ENCODE results near the gene SPTBN1.

Gene SPTBN1

GRCh38 chr2:54538537-54538936 lies 82.4 kb downstream of the SPTBN1 start:
- H4K8ac ChIP-seq (ENCODE audit: low read depth, low read length), result no peak overlapping the region
- peak in 1 of 2 donors; percentile 52 for DNase-seq
- no peak overlapping the region for H3K4ac ChIP-seq (ENCODE audit: low read depth, low read length)
- no peak overlapping the region for H3K4me2 ChIP-seq (ENCODE audit: low read length)
- no peak overlapping the region for H3K9ac ChIP-seq (ENCODE audit: low read length)
- no peak overlapping the region for H3K23ac ChIP-seq (ENCODE audit: low read length)
- no peaks in the 10 kb centered on the region for H3K9me3 ChIP-seq (ENCODE audit: insufficient read depth, low read depth, low read length)
- no peak overlapping the region for H2BK120ac ChIP-seq (ENCODE audit: insufficient read depth, low read length, poor library complexity)
- H3K27me3 ChIP-seq (ENCODE audit: insufficient read depth, low read length), result no peaks in the 10 kb centered on the region
- peaks cover 6% of the 10 kb centered on the region for H3K79me1 ChIP-seq (ENCODE audit: low read length)
- H3K4me3 ChIP-seq (ENCODE audit: low read depth, low read length), result no peak overlapping the region
- no peak overlapping the region for H2AK5ac ChIP-seq (ENCODE audit: low read length)
- H3K4me1 ChIP-seq (ENCODE audit: control insufficient read depth in 1 of 2, insufficient read depth in 2 of 2, low read length in 2 of 2), result peaks cover 3 to 6% of the 10 kb centered on the region in 2 experiments
- no peak overlapping the region for H3K14ac ChIP-seq (ENCODE audit: low read length)
- H2BK5ac ChIP-seq (ENCODE audit: low read depth, low read length, poor library complexity), result no peak overlapping the region
- H3K79me2 ChIP-seq (ENCODE audit: control insufficient read depth, insufficient read depth, low read length, poor library complexity), result peaks cover 3% of the 10 kb centered on the region
- no peak overlapping the region for H2BK12ac ChIP-seq (ENCODE audit: low read length)
- WGBS (ENCODE audit: extremely low coverage, insufficient coverage, insufficient read length), result no CpG with 5 or more reads among the region's 5 CpGs
- no peak overlapping the region for H2AFZ ChIP-seq (ENCODE audit: insufficient read depth, low read length, poor library complexity)
- no peak overlapping the region for H3K18ac ChIP-seq (ENCODE audit: low read length)
- no peak overlapping the region for H4K12ac ChIP-seq (ENCODE audit: low read depth, low read length)
- H3K27ac ChIP-seq (ENCODE audit: low read depth, low read length), result no peak overlapping the region
- H3K36me3 ChIP-seq (ENCODE audit: control insufficient read depth in 1 of 2, insufficient read depth in 2 of 2, low read length in 2 of 2), result no peaks in the 10 kb centered on the region
- H4K91ac ChIP-seq (ENCODE audit: low read depth, low read length), result no peak overlapping the region

GRCh38 chr2:54539683-54540082 lies 83.6 kb downstream of the SPTBN1 start:
- no CpG with 5 or more reads among the region's 6 CpGs for WGBS (ENCODE audit: extremely low coverage, insufficient coverage, insufficient read length)
- no peak overlapping the region for H3K4me2 ChIP-seq (ENCODE audit: low read length)
- H3K36me3 ChIP-seq (ENCODE audit: control insufficient read depth in 1 of 2, insufficient read depth in 2 of 2, low read length in 2 of 2), result no peaks in the 10 kb centered on the region
- H3K23ac ChIP-seq (ENCODE audit: low read length), result no peak overlapping the region
- H2BK12ac ChIP-seq (ENCODE audit: low read length), result no peak overlapping the region
- H3K9me3 ChIP-seq (ENCODE audit: insufficient read depth, low read depth, low read length), result no peaks in the 10 kb centered on the region
- H3K4me3 ChIP-seq (ENCODE audit: low read depth, low read length), result no peak overlapping the region
- DNase-seq, result no peak
- H3K4ac ChIP-seq (ENCODE audit: low read depth, low read length), result no peak overlapping the region
- H3K27me3 ChIP-seq (ENCODE audit: insufficient read depth, low read length), result no peaks in the 10 kb centered on the region
- no peak overlapping the region for H2AK5ac ChIP-seq (ENCODE audit: low read length)
- H2BK5ac ChIP-seq (ENCODE audit: low read depth, low read length, poor library complexity), result no peak overlapping the region
- peaks cover 1% of the 10 kb centered on the region for H3K79me1 ChIP-seq (ENCODE audit: low read length)
- H4K8ac ChIP-seq (ENCODE audit: low read depth, low read length), result no peak overlapping the region
- H2AFZ ChIP-seq (ENCODE audit: insufficient read depth, low read length, poor library complexity), result no peak overlapping the region
- no peak overlapping the region for H3K18ac ChIP-seq (ENCODE audit: low read length)
- peaks cover 1 to 2% of the 10 kb centered on the region in 2 experiments for H3K4me1 ChIP-seq (ENCODE audit: control insufficient read depth in 1 of 2, insufficient read depth in 2 of 2, low read length in 2 of 2)
- H3K79me2 ChIP-seq (ENCODE audit: control insufficient read depth, insufficient read depth, low read length, poor library complexity), result peaks cover 2% of the 10 kb centered on the region
- no peak overlapping the region for H4K12ac ChIP-seq (ENCODE audit: low read depth, low read length)
- no peak overlapping the region for H3K27ac ChIP-seq (ENCODE audit: low read depth, low read length)
- peak overlapping the region; percentile 41 for H3K9ac ChIP-seq (ENCODE audit: low read length)
- H3K14ac ChIP-seq (ENCODE audit: low read length), result no peak overlapping the region
- H2BK120ac ChIP-seq (ENCODE audit: insufficient read depth, low read length, poor library complexity), result no peak overlapping the region
- no peak overlapping the region for H4K91ac ChIP-seq (ENCODE audit: low read depth, low read length)

GRCh38 chr2:54540194-54540593 lies 84.1 kb downstream of the SPTBN1 start:
- H3K79me2 ChIP-seq (ENCODE audit: control insufficient read depth, insufficient read depth, low read length, poor library complexity), result peaks cover 1% of the 10 kb centered on the region
- H4K8ac ChIP-seq (ENCODE audit: low read depth, low read length), result no peak overlapping the region
- H3K79me1 ChIP-seq (ENCODE audit: low read length), result no peaks in the 10 kb centered on the region
- H2AK5ac ChIP-seq (ENCODE audit: low read length), result no peak overlapping the region
- H4K91ac ChIP-seq (ENCODE audit: low read depth, low read length), result no peak overlapping the region
- no peak overlapping the region for H2AFZ ChIP-seq (ENCODE audit: insufficient read depth, low read length, poor library complexity)
- H3K14ac ChIP-seq (ENCODE audit: low read length), result no peak overlapping the region
- no peak overlapping the region for H3K4ac ChIP-seq (ENCODE audit: low read depth, low read length)
- H3K4me1 ChIP-seq (ENCODE audit: control insufficient read depth in 1 of 2, insufficient read depth in 2 of 2, low read length in 2 of 2), result peaks cover 0 to 1% of the 10 kb centered on the region in 2 experiments
- no peaks in the 10 kb centered on the region for H3K36me3 ChIP-seq (ENCODE audit: control insufficient read depth in 1 of 2, insufficient read depth in 2 of 2, low read length in 2 of 2)
- H3K18ac ChIP-seq (ENCODE audit: low read length), result no peak overlapping the region
- no peak overlapping the region for H2BK120ac ChIP-seq (ENCODE audit: insufficient read depth, low read length, poor library complexity)
- no peak overlapping the region for H3K27ac ChIP-seq (ENCODE audit: low read depth, low read length)
- H4K12ac ChIP-seq (ENCODE audit: low read depth, low read length), result no peak overlapping the region
- H3K4me3 ChIP-seq (ENCODE audit: low read depth, low read length), result no peak overlapping the region
- no peak overlapping the region for H3K9ac ChIP-seq (ENCODE audit: low read length)
- H2BK12ac ChIP-seq (ENCODE audit: low read length), result no peak overlapping the region
- H3K23ac ChIP-seq (ENCODE audit: low read length), result no peak overlapping the region
- DNase-seq, result no peak
- no peaks in the 10 kb centered on the region for H3K9me3 ChIP-seq (ENCODE audit: insufficient read depth, low read depth, low read length)
- no peak overlapping the region for H3K4me2 ChIP-seq (ENCODE audit: low read length)
- no peaks in the 10 kb centered on the region for H3K27me3 ChIP-seq (ENCODE audit: insufficient read depth, low read length)
- WGBS (ENCODE audit: extremely low coverage, insufficient coverage, insufficient read length), result no CpG with 5 or more reads among the region's 1 CpG
- H2BK5ac ChIP-seq (ENCODE audit: low read depth, low read length, poor library complexity), result no peak overlapping the region

GRCh38 chr2:54541995-54542394 lies 85.9 kb downstream of the SPTBN1 start:
- no peak overlapping the region for H3K14ac ChIP-seq (ENCODE audit: low read length)
- H3K23ac ChIP-seq (ENCODE audit: low read length), result no peak overlapping the region
- H3K4ac ChIP-seq (ENCODE audit: low read depth, low read length), result no peak overlapping the region
- H4K8ac ChIP-seq (ENCODE audit: low read depth, low read length), result no peak overlapping the region
- no peak overlapping the region for H3K18ac ChIP-seq (ENCODE audit: low read length)
- H4K91ac ChIP-seq (ENCODE audit: low read depth, low read length), result no peak overlapping the region
- no peak overlapping the region for H2BK120ac ChIP-seq (ENCODE audit: insufficient read depth, low read length, poor library complexity)
- H3K4me3 ChIP-seq (ENCODE audit: low read depth, low read length), result no peak overlapping the region
- H3K9me3 ChIP-seq (ENCODE audit: insufficient read depth, low read depth, low read length), result no peaks in the 10 kb centered on the region
- H2BK5ac ChIP-seq (ENCODE audit: low read depth, low read length, poor library complexity), result no peak overlapping the region
- H4K12ac ChIP-seq (ENCODE audit: low read depth, low read length), result no peak overlapping the region
- H3K27ac ChIP-seq (ENCODE audit: low read depth, low read length), result no peak overlapping the region
- no peaks in the 10 kb centered on the region for H3K27me3 ChIP-seq (ENCODE audit: insufficient read depth, low read length)
- H3K36me3 ChIP-seq (ENCODE audit: control insufficient read depth in 1 of 2, insufficient read depth in 2 of 2, low read length in 2 of 2), result no peaks in the 10 kb centered on the region
- no peak overlapping the region for H3K9ac ChIP-seq (ENCODE audit: low read length)
- DNase-seq, result no peak
- no peak overlapping the region for H3K4me2 ChIP-seq (ENCODE audit: low read length)
- H3K79me1 ChIP-seq (ENCODE audit: low read length), result no peaks in the 10 kb centered on the region
- H2AK5ac ChIP-seq (ENCODE audit: low read length), result no peak overlapping the region
- H2AFZ ChIP-seq (ENCODE audit: insufficient read depth, low read length, poor library complexity), result no peak overlapping the region
- peaks cover 0 to 1% of the 10 kb centered on the region in 2 experiments for H3K4me1 ChIP-seq (ENCODE audit: control insufficient read depth in 1 of 2, insufficient read depth in 2 of 2, low read length in 2 of 2)
- WGBS (ENCODE audit: extremely low coverage, insufficient coverage, insufficient read length), result no CpG with 5 or more reads among the region's 4 CpGs
- no peak overlapping the region for H2BK12ac ChIP-seq (ENCODE audit: low read length)
- H3K79me2 ChIP-seq (ENCODE audit: control insufficient read depth, insufficient read depth, low read length, poor library complexity), result peaks cover 1% of the 10 kb centered on the region
